Kidney (tissue), 14 donors: ENCODE data around the gene KCNN1. TPM values are rescaled to one million over a fixed set of nuclear protein-coding genes. Genes with fewer than 3 reads are reported as not detected.

Experiments
- DNase-seq, 5 donors: peaks; one replicate each; pipeline ENCODE4 v3.0.0-alpha.2; 2013 to 2020
- FAIRE-seq: peaks from 2 replicates; lab custom pipeline; 2012; peaks lifted over from hg19 to GRCh38; lab: Jason Lieb, UNC
- H3K27ac ChIP-seq, 2 donors: one replicate each; pipeline ENCODE4 v1.7.0; 2013; ENCODE audit warnings: low read depth in 2 of 2, low read length in 2 of 2, inconsistent platforms in 1 of 2
- H3K27me3 ChIP-seq: one replicate; pipeline ENCODE4 v1.7.1; 2013; ENCODE audit warnings: low read length, inconsistent platforms; ENCODE audit not compliant: control insufficient read depth, insufficient read depth
- H3K36me3 ChIP-seq, 3 donors: one replicate each; pipeline versions ENCODE4 v1.7.0 to v1.7.1; 2013; ENCODE audit warnings: low read length in 3 of 3, control low read depth in 1 of 3, inconsistent platforms in 1 of 3; ENCODE audit not compliant: insufficient read depth in 3 of 3, control insufficient read depth in 2 of 3
- H3K4me1 ChIP-seq, 3 donors: one replicate each; pipeline versions ENCODE4 v1.7.0 to v1.7.1; 2013; ENCODE audit warnings: low read length in 3 of 3, inconsistent platforms in 1 of 3, low read depth in 1 of 3; ENCODE audit not compliant: control insufficient read depth in 2 of 3, insufficient read depth in 2 of 3
- H3K4me3 ChIP-seq, 3 donors: one replicate each; pipeline versions ENCODE4 v1.7.0 to v1.8.1; 2013; ENCODE audit warnings: low read length in 3 of 3, control low read depth in 1 of 3, inconsistent platforms in 1 of 3
- H3K9ac ChIP-seq, 3 donors: one replicate each; pipeline versions ENCODE4 v1.7.0 to v1.7.1; 2013; ENCODE audit warnings: low read length in 3 of 3, control low read depth in 1 of 3, inconsistent platforms in 1 of 3
- H3K9me3 ChIP-seq, 3 donors: one replicate each; pipeline versions ENCODE4 v1.7.0 to v1.7.1; 2013; ENCODE audit warnings: low read length in 3 of 3, control low read depth in 1 of 3, inconsistent platforms in 1 of 3; ENCODE audit not compliant: control insufficient read depth in 2 of 3, insufficient read depth in 1 of 3
- CTCF ChIP-seq: IDR thresholded peaks from 3 replicates; pipeline ENCODE4 v1.5.1; 2012; ENCODE audit warnings: mild to moderate bottlenecking, moderate library complexity, borderline replicate concordance; ENCODE audit not compliant: insufficient read depth; ENCODE audit errors: extremely low read depth
- intact Hi-C: fragments of 100-400 bp; cut with DNase I; formaldehyde crosslinking; loops from one replicate; pipeline ENCODE4 v1.11.1; 2022
- polyA plus RNA-seq: library from polyadenylated mRNA; stranded (reverse); fragments of 350-450 nt; fragmentation: Illumina TruSeq; extraction: RNeasy Lipid Tissue Mini Kit (QIAGEN cat#74804); gene quantifications from one replicate; pipeline ENCODE4 v1.2.3, GENCODE V29; 2014; ENCODE audit warnings: low read depth, low replicate concordance; ENCODE audit not compliant: insufficient read depth
- total RNA-seq: library from RNA; stranded (reverse); fragmentation: NEBNext Ultra II Directional; extraction: Animal tissue kit (Norgen Biotek cat#: 25700); gene quantifications from one replicate; pipeline ENCODE4 v1.2.1, GENCODE V29; 2021
- donor health status: control.
- donor health status: control.
- donor health status: control.
- donor health status: control.
- donor health status: control.
- donor health status: DM: yes; HTN: yes; CAD: no.
- donor health status: Normal renal cell carcinoma (clear cell type).

KCNN1 gene
- total and polyA plus RNA-seq, 2 donors from 2014 or later, result 0.19 to 0.37 TPM

- Histone ChIP-seq H3K27me3 (no peaks in the 10 kb centered on the region), H3K9ac (no peak overlapping the region), H3K36me3 (peaks cover 0 to 9% (median 0%) of the 10 kb centered on the region in 3 donors), H3K4me1 (peaks cover 0 to 19% (median 5%) of the 10 kb centered on the region in 3 donors), H3K9me3 (no peaks in the 10 kb centered on the region), H3K4me3 (peak overlapping the region in 1 of 3 donors; percentile 18), H3K27ac (no peak overlapping the region)
- DNase-seq, result no peak
- no peak for TF ChIP-seq CTCF
- intact Hi-C loops, result no loop called here
- FAIRE-seq, result no peak
Measured at GRCh38 chr19:18010149-18010548, 43.2 kb downstream of the KCNN1 start.

- Histone ChIP-seq H3K36me3 (peaks cover 0 to 9% (median 0%) of the 10 kb centered on the region in 3 donors), H3K27ac (peak overlapping the region; percentile 29 to 47), H3K4me1 (peaks cover 0 to 15% (median 0%) of the 10 kb centered on the region in 3 donors), H3K9me3 (no peaks in the 10 kb centered on the region), H3K27me3 (no peaks in the 10 kb centered on the region), H3K9ac (peak overlapping the region in 1 of 3 donors; percentile 12), H3K4me3 (no peak overlapping the region)
- intact Hi-C loops, result no loop called here
- TF ChIP-seq CTCF, result no peak
- DNase-seq (peak in 1 of 5 donors; percentile 37), FAIRE-seq (no peak)
Measured at GRCh38 chr19:18013210-18014111, 46.6 kb downstream of the KCNN1 start.

GRCh38 chr19:18014197-18014596 is 47.3 kb downstream of the KCNN1 start:
- Histone ChIP-seq H3K4me1 (peaks cover 0 to 10% (median 0%) of the 10 kb centered on the region in 3 donors), H3K4me3 (no peak overlapping the region), H3K27ac (no peak overlapping the region), H3K36me3 (peaks cover 0 to 9% (median 0%) of the 10 kb centered on the region in 3 donors), H3K9ac (peak overlapping the region in 1 of 3 donors; percentile 12), H3K9me3 (no peaks in the 10 kb centered on the region), H3K27me3 (no peaks in the 10 kb centered on the region)
- TF ChIP-seq CTCF, result no peak
- DNase-seq (no peak), FAIRE-seq (no peak)
- intact Hi-C loops, result no loop called here
